GM18873 (cell line): ENCODE results near the gene MUC3A.

ENCODE experiments used
- ATAC-seq: cut with Tn5 transposase; IDR thresholded peaks from one replicate; pipeline ENCODE4 v1.9.1; 2021; ENCODE audit warnings: mild to moderate bottlenecking, moderate library complexity, moderate number of reproducible peaks; ENCODE audit not compliant: unreplicated experiment, low FRiP score

MUC3A gene

GRCh38 chr7:101012931-101013330 is 63.6 kb downstream of the MUC3A start:
- ATAC-seq: no peak

DNA sequence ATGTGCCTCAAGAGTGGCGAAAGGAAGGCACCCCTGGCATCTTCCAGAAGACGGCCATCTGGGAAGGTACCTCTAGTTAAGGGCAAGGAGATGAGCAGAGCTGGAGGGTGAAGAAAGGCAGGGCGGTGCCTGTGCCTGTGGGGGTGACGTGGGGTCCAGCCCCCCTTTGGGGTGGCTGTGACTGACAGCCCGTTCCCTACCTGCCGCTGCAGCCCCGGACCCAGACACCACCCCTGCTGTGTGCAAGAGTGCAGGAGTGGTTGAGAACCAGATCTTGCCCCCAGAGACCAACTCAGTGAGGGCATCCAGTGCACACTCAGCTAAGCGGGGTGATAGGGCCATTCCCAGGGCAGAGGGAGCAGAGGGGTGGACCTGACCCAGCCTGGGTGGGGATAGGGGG is 66.3 kb downstream of the MUC3A start:
- no peak for ATAC-seq

DNA sequence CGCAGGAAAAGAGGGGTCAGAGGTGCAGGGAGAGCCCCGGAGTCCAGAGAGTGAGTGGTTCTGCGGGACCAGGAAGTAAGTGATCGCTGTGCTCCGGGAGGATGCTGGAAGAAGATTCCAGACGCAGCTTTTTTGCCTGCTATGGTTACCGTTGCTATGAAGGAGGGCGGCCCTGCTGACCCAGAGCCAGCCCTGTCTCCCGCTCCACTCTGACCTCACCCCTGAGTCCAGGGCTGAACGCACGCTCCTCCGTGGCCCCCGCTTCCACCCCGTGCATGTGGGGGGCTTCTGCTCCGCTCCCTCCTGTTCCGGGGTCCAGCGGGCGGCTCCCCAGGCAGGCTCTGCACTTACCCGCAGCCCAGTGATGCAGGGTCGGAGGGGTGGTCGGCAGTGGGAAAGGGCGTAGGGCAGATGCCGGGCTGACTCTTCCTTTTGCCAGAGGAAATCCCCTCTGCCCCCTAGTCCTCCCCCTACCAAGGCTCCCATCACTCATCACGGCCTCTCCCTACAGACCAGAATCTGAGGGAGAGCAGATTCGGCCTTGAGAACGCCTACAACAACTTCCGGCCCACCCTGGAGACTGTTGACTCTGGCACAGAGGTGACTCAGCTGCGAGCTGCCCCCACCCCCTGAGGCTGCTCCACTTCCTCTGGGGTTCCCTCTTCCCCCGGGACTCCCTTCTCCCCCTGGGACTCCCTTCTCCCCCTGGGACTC is 67.9 kb downstream of the MUC3A start:
- ATAC-seq: peak; percentile 66
